ENCODE data around the gene RTF1. TPM values are rescaled to one million over a fixed set of nuclear protein-coding genes. Genes with fewer than 3 reads are reported as not detected.

RTF1 gene
- total and polyA plus RNA-seq, 2 donors (not counting 1 experiment from before 2014, with no cell fraction given) = 11.9 to 39.4 TPM

DNA sequence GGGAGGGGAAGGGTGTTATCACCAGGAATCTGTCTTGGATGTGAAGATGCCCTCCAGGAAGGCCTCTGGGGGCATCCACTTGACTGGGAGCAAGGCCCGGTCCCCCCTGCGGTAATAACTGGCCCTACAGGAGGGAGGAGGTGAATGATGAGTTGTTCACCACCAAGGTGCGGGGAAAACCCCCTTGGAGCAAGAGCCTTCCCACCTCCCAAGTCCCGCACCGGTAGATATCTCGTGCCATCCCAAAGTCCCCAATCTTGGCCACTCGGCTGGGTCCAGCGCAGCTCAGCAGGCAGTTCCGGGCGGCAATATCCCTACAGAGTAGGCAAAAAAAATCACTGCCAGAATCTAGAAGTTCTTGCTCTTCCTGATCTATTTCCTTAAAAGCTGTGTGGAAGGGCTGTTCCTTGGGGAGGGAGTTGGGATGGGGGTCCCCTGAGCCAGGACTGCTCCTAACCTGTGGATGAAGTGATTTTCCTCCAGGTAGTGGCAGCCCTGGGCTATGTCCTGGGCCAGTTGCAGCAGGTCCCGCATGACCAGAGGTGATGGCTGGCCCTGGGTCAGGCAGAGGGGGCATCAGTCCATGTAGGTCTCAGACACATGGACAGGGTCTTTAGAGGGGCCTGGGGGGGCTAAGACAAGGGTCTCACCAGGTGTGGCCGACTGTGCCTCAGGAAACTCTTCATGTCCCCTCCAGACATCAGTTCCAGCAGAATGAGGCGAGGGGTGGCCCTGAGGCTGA lies 88.0 kb downstream of the RTF1 start:
- Histone ChIP-seq H3K27ac (ENCODE audit: low read length in 2 of 2) (no peak overlapping the region), H4K20me1 (ENCODE audit: control insufficient read depth, insufficient read depth, low read length, poor library complexity, severe bottlenecking) (peaks cover 6% of the 10 kb centered on the region), H3K4me3 (ENCODE audit: control extremely low read depth in 1 of 5, extremely low read depth in 1 of 5, insufficient read depth in 1 of 5, low read depth in 2 of 5, low read length in 4 of 5) (no peak overlapping the region), H3K4me2 (replicated peaks; ENCODE audit: low read depth, low read length, poor library complexity, severe bottlenecking) (no peak overlapping the region), H3K9ac (ENCODE audit: low read length) (no peak overlapping the region), H3K27me3 (replicated peaks in 1 of 4; ENCODE audit: control extremely low read depth in 1 of 4, control insufficient read depth in 3 of 4, insufficient read depth in 4 of 4, low read length in 3 of 4) (peaks cover 0 to 30% (median 16%) of the 10 kb centered on the region in 4 experiments), H2AFZ (ENCODE audit: insufficient read depth, low read depth, low read length, poor library complexity, severe bottlenecking) (no peak overlapping the region), H3K36me3 (replicated peaks in 1 of 2; ENCODE audit: control extremely low read depth in 1 of 2, control insufficient read depth in 1 of 2, extremely low read depth in 1 of 2, insufficient read depth in 2 of 2, low read length in 1 of 2) (no peaks in the 10 kb centered on the region), H3K4me1 (ENCODE audit: control insufficient read depth in 2 of 2, insufficient read depth in 2 of 2, low read length in 2 of 2) (peaks cover 26 to 29% of the 10 kb centered on the region in 2 donors), H3K79me2 (ENCODE audit: control insufficient read depth, insufficient read depth, low read length) (no peaks in the 10 kb centered on the region), H3K9me3 (ENCODE audit: control extremely low read depth in 1 of 3, control insufficient read depth in 2 of 3, insufficient read depth in 1 of 3, low read length in 2 of 3) (peaks cover 0 to 5% (median 0%) of the 10 kb centered on the region in 3 donors)
- H3K27me3 Mint-ChIP-seq = peaks cover 15% of the 10 kb centered on the region
- peaks cover 26% of the 10 kb centered on the region for H3K4me1 Mint-ChIP-seq
- H3K27ac Mint-ChIP-seq = no peak overlapping the region
- WGBS (ENCODE audit: insufficient coverage) = 100% methylated on average over 8 of the region's 13 CpGs
- POLR2A ChIA-PET = no interaction called here
- no peak for TF ChIP-seq EZH2 (IDR thresholded peaks at IDR 0.05; ENCODE audit: borderline replicate concordance, insufficient read depth, low read depth, low read length, poor library complexity, severe bottlenecking)
- TF ChIP-seq, protein P1, sequence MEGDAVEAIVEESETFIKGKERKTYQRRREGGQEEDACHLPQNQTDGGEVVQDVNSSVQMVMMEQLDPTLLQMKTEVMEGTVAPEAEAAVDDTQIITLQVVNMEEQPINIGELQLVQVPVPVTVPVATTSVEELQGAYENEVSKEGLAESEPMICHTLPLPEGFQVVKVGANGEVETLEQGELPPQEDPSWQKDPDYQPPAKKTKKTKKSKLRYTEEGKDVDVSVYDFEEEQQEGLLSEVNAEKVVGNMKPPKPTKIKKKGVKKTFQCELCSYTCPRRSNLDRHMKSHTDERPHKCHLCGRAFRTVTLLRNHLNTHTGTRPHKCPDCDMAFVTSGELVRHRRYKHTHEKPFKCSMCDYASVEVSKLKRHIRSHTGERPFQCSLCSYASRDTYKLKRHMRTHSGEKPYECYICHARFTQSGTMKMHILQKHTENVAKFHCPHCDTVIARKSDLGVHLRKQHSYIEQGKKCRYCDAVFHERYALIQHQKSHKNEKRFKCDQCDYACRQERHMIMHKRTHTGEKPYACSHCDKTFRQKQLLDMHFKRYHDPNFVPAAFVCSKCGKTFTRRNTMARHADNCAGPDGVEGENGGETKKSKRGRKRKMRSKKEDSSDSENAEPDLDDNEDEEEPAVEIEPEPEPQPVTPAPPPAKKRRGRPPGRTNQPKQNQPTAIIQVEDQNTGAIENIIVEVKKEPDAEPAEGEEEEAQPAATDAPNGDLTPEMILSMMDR (IDR thresholded peaks at IDR 0.05) = no peak
- DNase-seq (no peak), ATAC-seq (ENCODE audit: low read depth) (no peak)
- CTCF ChIA-PET = no interaction called here
- intact Hi-C loops (cut with micrococcal nuclease) = loop anchor here (5.0 kb wide), 1 partner anchor 52 kb away; the partner anchor contains the start of gene TYRO3
- H3K4me3 Mint-ChIP-seq = no peak overlapping the region
- no peaks in the 10 kb centered on the region for H3K9me3 Mint-ChIP-seq (ENCODE audit: insufficient read depth)

DNA sequence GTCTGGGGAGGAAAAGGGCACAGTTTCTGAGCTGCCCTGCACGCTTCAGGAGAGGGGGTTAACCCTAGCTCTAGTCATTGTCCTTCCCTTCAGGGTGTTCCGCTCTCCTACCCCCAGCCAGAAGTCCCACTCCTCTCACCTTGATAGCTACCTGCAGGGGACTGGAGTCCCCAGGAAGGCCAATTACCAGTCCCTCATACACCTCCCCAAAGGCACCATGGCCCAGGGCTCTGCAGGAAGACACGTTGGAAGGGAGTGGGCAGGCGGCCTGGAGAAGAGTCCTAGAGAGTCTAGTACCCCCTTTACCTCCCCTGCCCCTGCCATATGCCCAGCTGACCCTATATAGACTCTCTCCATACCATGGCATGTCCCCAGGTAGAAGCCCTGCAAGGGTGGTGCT lies 88.9 kb downstream of the RTF1 start:
- CTCF ChIA-PET = no interaction called here
- Histone ChIP-seq H3K27ac (ENCODE audit: low read length in 2 of 2) (no peak overlapping the region), H3K4me2 (replicated peaks; ENCODE audit: low read depth, low read length, poor library complexity, severe bottlenecking) (no peak overlapping the region), H3K9me3 (ENCODE audit: control extremely low read depth in 1 of 3, control insufficient read depth in 2 of 3, insufficient read depth in 1 of 3, low read length in 2 of 3) (peaks cover 0 to 5% (median 0%) of the 10 kb centered on the region in 3 donors), H3K79me2 (ENCODE audit: control insufficient read depth, insufficient read depth, low read length) (no peaks in the 10 kb centered on the region), H3K9ac (ENCODE audit: low read length) (no peak overlapping the region), H3K36me3 (replicated peaks in 1 of 2; ENCODE audit: control extremely low read depth in 1 of 2, control insufficient read depth in 1 of 2, extremely low read depth in 1 of 2, insufficient read depth in 2 of 2, low read length in 1 of 2) (no peaks in the 10 kb centered on the region), H3K4me1 (ENCODE audit: control insufficient read depth in 2 of 2, insufficient read depth in 2 of 2, low read length in 2 of 2) (peaks cover 24 to 25% of the 10 kb centered on the region in 2 donors), H2AFZ (ENCODE audit: insufficient read depth, low read depth, low read length, poor library complexity, severe bottlenecking) (no peak overlapping the region), H4K20me1 (ENCODE audit: control insufficient read depth, insufficient read depth, low read length, poor library complexity, severe bottlenecking) (peaks cover 4% of the 10 kb centered on the region), H3K27me3 (replicated peaks in 1 of 4; ENCODE audit: control extremely low read depth in 1 of 4, control insufficient read depth in 3 of 4, insufficient read depth in 4 of 4, low read length in 3 of 4) (peaks cover 0 to 24% (median 11%) of the 10 kb centered on the region in 4 experiments), H3K4me3 (ENCODE audit: control extremely low read depth in 1 of 5, extremely low read depth in 1 of 5, insufficient read depth in 1 of 5, low read depth in 2 of 5, low read length in 4 of 5) (no peak overlapping the region)
- Mint-ChIP-seq H3K27me3 (peaks cover 11% of the 10 kb centered on the region), H3K4me3 (no peak overlapping the region), H3K27ac (no peak overlapping the region), H3K9me3 (ENCODE audit: insufficient read depth) (no peaks in the 10 kb centered on the region), H3K4me1 (peaks cover 23% of the 10 kb centered on the region)
- TF ChIP-seq, protein P1 (IDR thresholded peaks at IDR 0.05) = no peak
- no peak for TF ChIP-seq EZH2 (IDR thresholded peaks at IDR 0.05; ENCODE audit: borderline replicate concordance, insufficient read depth, low read depth, low read length, poor library complexity, severe bottlenecking)
- intact Hi-C loops (cut with micrococcal nuclease) = no loop called here
- no peak for ATAC-seq (ENCODE audit: low read depth)
- DNase-seq = no peak
- WGBS (ENCODE audit: insufficient coverage) = 93% methylated on average over 4 of the region's 4 CpGs
- POLR2A ChIA-PET = no interaction called here
